ENCODE results near the gene ARHGDIA.

ARHGDIA gene

GRCh38 chr17:81828656-81829055 lies 42.5 kb downstream of the ARHGDIA start:
- H3K4me3 ChIP-seq (ENCODE audit: low read depth, low read length), result no peak overlapping the region

- no peak overlapping the region for H3K4me3 ChIP-seq (ENCODE audit: low read depth, low read length)
Observed at GRCh38 chr17:81825841-81826466, 45.2 kb downstream of the ARHGDIA start.

GRCh38 chr17:81824595-81824994 lies 46.5 kb downstream of the ARHGDIA start:
- no peak overlapping the region for H3K4me3 ChIP-seq (ENCODE audit: low read depth, low read length)

GRCh38 chr17:81823820-81824550 lies 47.2 kb downstream of the ARHGDIA start:
- H3K4me3 ChIP-seq (ENCODE audit: low read depth, low read length), result no peak overlapping the region

- no peak overlapping the region for H3K4me3 ChIP-seq (ENCODE audit: low read depth, low read length)
Observed at GRCh38 chr17:81822996-81823819, 47.9 kb downstream of the ARHGDIA start.

- no peak overlapping the region for H3K4me3 ChIP-seq (ENCODE audit: low read depth, low read length)
Observed at GRCh38 chr17:81822312-81822637, 48.9 kb downstream of the ARHGDIA start.

- no peak overlapping the region for H3K4me3 ChIP-seq (ENCODE audit: low read depth, low read length)
Observed at GRCh38 chr17:81821603-81822311, 49.4 kb downstream of the ARHGDIA start.

- H3K4me3 ChIP-seq (ENCODE audit: low read depth, low read length), result no peak overlapping the region
Observed at GRCh38 chr17:81821147-81821546, 50.0 kb downstream of the ARHGDIA start.

- no peak overlapping the region for H3K4me3 ChIP-seq (ENCODE audit: low read depth, low read length)
Observed at GRCh38 chr17:81819708-81820107, 51.4 kb downstream of the ARHGDIA start.

- no peak overlapping the region for H3K4me3 ChIP-seq (ENCODE audit: low read depth, low read length)
Observed at GRCh38 chr17:81817758-81818147, 53.4 kb downstream of the ARHGDIA start.

All from iPS-11a (cell line).